Lower leg skin (tissue), 4 donors: ENCODE measurements around the gene EMSY. TPM values are rescaled to one million over a fixed set of nuclear protein-coding genes. Genes with fewer than 3 reads are reported as not detected.

ENCODE experiments used
- DNase-seq, 2 donors: peaks; one replicate each; pipeline ENCODE4 v3.0.0-alpha.2; 2019; ENCODE audit warnings: low spot score in 2 of 2
- H3K4me3 ChIP-seq: fragments of 200-600 bp; sonication (generic); 2 replicates; pipeline ENCODE4 v1.5.1; 2017; ENCODE audit warnings: mild to moderate bottlenecking, low read depth; ENCODE audit not compliant: poor library complexity, severe bottlenecking
- CTCF ChIP-seq, 3 donors: fragments of 450-650 bp; IDR thresholded peaks; one replicate each; pipeline ENCODE4 v1.5.1; 2016; ENCODE audit warnings: antibody characterized with exemption in 3 of 3, mild to moderate bottlenecking in 3 of 3, moderate library complexity in 2 of 3
- POLR2A ChIP-seq, 2 donors: fragments of 450-650 bp; IDR thresholded peaks; one replicate each; pipeline ENCODE4 v1.6.1; 2016 to 2017; ENCODE audit warnings: antibody characterized with exemption in 2 of 2, mild to moderate bottlenecking in 1 of 2, moderate library complexity in 1 of 2
- WGBS, 2 donors: methylation state at CpG; one replicate each; pipeline ENCODE4 v1.1.5; 2018; 5-methylcytosine and 5-hydroxymethylcytosine counted together
- intact Hi-C: fragments of 100-400 bp; cut with DNase I; formaldehyde crosslinking; loops from one replicate; pipeline ENCODE4 v1.15.0; 2023; ENCODE audit warnings: low total_unique reads
- total RNA-seq, 4 donors: library from RNA; depleted of rRNA; stranded (reverse); fragments of >200 nt; gene quantifications; one replicate each; pipeline ENCODE4 v1.1.0, GENCODE V29; 2016

EMSY gene
- total RNA-seq, 4 donors from 2014 or later = 12.8 to 45.0 (median 14.7) TPM

GRCh38 chr11:76424891-76425290 is 19.9 kb upstream of the EMSY start:
- intact Hi-C loops = no loop called here
- 90 to 97% methylated on average over 2 of the region's 2 CpGs for WGBS, 2 donors
- no peak for DNase-seq
- no peak overlapping the region for H3K4me3 ChIP-seq
- TF ChIP-seq CTCF (IDR thresholded peaks at IDR 0.05) = no peak
- TF ChIP-seq POLR2A (IDR thresholded peaks at IDR 0.05) = no peak

- DNase-seq = no peak
- TF ChIP-seq CTCF (IDR thresholded peaks at IDR 0.05) (no peak), POLR2A (IDR thresholded peaks at IDR 0.05) (no peak)
- H3K4me3 ChIP-seq = no peak overlapping the region
- intact Hi-C loops = no loop called here
Observed at GRCh38 chr11:76426660-76427059, 18.2 kb upstream of the EMSY start.

- TF ChIP-seq CTCF (IDR thresholded peaks at IDR 0.05) = no peak
- no peak for TF ChIP-seq POLR2A (IDR thresholded peaks at IDR 0.05)
- DNase-seq = no peak
- intact Hi-C loops = no loop called here
- no peak overlapping the region for H3K4me3 ChIP-seq
- WGBS, 2 donors = 90 to 94% methylated on average over 1 of the region's 1 CpG
Observed at GRCh38 chr11:76436020-76436419, 8.8 kb upstream of the EMSY start.

GRCh38 chr11:76443268-76443980 is 1.4 kb upstream of the EMSY start:
- intact Hi-C loops = loop anchor here (5.0 kb wide), 1 partner anchor 61 kb away; the partner anchor contains the start of genes GVQW3 and THAP12
- 36 to 39% methylated on average over 10 of the region's 10 CpGs for WGBS, 2 donors
- no peak overlapping the region for H3K4me3 ChIP-seq
- TF ChIP-seq POLR2A (IDR thresholded peaks at IDR 0.05) = no peak
- TF ChIP-seq CTCF (IDR thresholded peaks at IDR 0.05) = no peak
- no peak for DNase-seq

- intact Hi-C loops = loop anchor here (5.0 kb wide), 1 partner anchor 62 kb away; the partner anchor contains the start of genes GVQW3 and THAP12
- peak overlapping the region; percentile 52 for H3K4me3 ChIP-seq
- WGBS, 2 donors = 1% methylated on average over 10 of the region's 10 CpGs
- no peak for TF ChIP-seq CTCF (IDR thresholded peaks at IDR 0.05)
- no peak for TF ChIP-seq POLR2A (IDR thresholded peaks at IDR 0.05)
- no peak for DNase-seq
Observed at GRCh38 chr11:76444065-76444383, 794 bp upstream of the EMSY start.
